DMS79 (cell line): Measurements from ENCODE around the gene IFNGR1.
"Not testable (repeated sequence)": the region's sequence is repeated elsewhere in the genome, so short reads cannot be mapped to it uniquely, and the experiment has no call there.

Source experiments
- DNase-seq: peaks from one replicate; lab custom pipeline; 2025; lab: John Stamatoyannopoulos, UW

The IFNGR1 gene

GRCh38 chr6:137213331-137213740 is 5.8 kb downstream of the IFNGR1 start:
- DNase-seq, result no peak

GRCh38 chr6:137211910-137212309 is 7.3 kb downstream of the IFNGR1 start:
- DNase-seq, result no peak

- no peak for DNase-seq
Observed at GRCh38 chr6:137210903-137211302, 8.3 kb downstream of the IFNGR1 start.

GRCh38 chr6:137208279-137208678 is 10.9 kb downstream of the IFNGR1 start:
- DNase-seq, result no peak

- DNase-seq, result not testable (repeated sequence)
Observed at GRCh38 chr6:137207457-137207856, 11.7 kb downstream of the IFNGR1 start.

- no peak for DNase-seq
Observed at GRCh38 chr6:137206577-137206976, 12.6 kb downstream of the IFNGR1 start.

- no peak for DNase-seq
Observed at GRCh38 chr6:137203256-137203655, 15.9 kb downstream of the IFNGR1 start.

GRCh38 chr6:137202078-137202477 is 17.1 kb downstream of the IFNGR1 start:
- DNase-seq, result no peak

GRCh38 chr6:137201006-137201405 is 18.2 kb downstream of the IFNGR1 start:
- no peak for DNase-seq

GRCh38 chr6:137200288-137200687 is 18.9 kb downstream of the IFNGR1 start:
- DNase-seq, result no peak

GRCh38 chr6:137197684-137198645 is 21.2 kb downstream of the IFNGR1 start:
- DNase-seq, result no peak

- DNase-seq, result peak; percentile 84
Observed at GRCh38 chr6:137193256-137194070, 25.7 kb downstream of the IFNGR1 start.

GRCh38 chr6:137192821-137193220 is 26.4 kb downstream of the IFNGR1 start:
- no peak for DNase-seq

- DNase-seq, result no peak
Observed at GRCh38 chr6:137191670-137192069, 27.5 kb downstream of the IFNGR1 start.

GRCh38 chr6:137191236-137191635 is 27.9 kb downstream of the IFNGR1 start:
- no peak for DNase-seq

- DNase-seq, result no peak
Observed at GRCh38 chr6:137190583-137191094, 28.5 kb downstream of the IFNGR1 start.

- no peak for DNase-seq
Observed at GRCh38 chr6:137188855-137189254, 30.3 kb downstream of the IFNGR1 start.

- no peak for DNase-seq
Observed at GRCh38 chr6:137185290-137185689, 33.9 kb downstream of the IFNGR1 start.

- DNase-seq, result no peak
Observed at GRCh38 chr6:137182654-137183073, 36.5 kb downstream of the IFNGR1 start.

GRCh38 chr6:137181891-137182653 is 37.1 kb downstream of the IFNGR1 start:
- DNase-seq, result no peak

GRCh38 chr6:137177611-137178010 is 41.6 kb downstream of the IFNGR1 start:
- no peak for DNase-seq

GRCh38 chr6:137176729-137177128 is 42.5 kb downstream of the IFNGR1 start:
- no peak for DNase-seq
